Measurements from ENCODE around the gene TUNAR.

Gene TUNAR

DNA sequence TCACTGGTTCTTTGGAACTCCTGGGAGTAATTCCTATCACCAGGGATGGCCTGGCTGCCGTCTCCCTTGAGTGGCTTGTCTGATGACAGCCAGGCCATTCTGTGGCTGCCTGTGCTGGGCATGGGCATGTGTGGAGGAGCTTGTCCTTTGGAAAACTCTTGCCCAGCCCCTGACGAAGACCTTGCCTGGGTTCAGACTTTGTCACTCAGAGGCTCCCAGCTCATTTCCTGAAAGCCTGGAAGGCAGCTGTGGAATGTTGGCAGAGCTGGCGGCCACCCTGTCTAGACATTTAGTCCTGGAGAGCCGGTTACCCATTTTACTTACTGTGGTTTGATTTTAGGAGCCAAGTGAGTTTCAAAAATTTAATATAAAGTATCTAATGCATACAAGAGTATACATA is 34.0 kb downstream of the TUNAR start:
- TF ChIP-seq, protein P1, sequence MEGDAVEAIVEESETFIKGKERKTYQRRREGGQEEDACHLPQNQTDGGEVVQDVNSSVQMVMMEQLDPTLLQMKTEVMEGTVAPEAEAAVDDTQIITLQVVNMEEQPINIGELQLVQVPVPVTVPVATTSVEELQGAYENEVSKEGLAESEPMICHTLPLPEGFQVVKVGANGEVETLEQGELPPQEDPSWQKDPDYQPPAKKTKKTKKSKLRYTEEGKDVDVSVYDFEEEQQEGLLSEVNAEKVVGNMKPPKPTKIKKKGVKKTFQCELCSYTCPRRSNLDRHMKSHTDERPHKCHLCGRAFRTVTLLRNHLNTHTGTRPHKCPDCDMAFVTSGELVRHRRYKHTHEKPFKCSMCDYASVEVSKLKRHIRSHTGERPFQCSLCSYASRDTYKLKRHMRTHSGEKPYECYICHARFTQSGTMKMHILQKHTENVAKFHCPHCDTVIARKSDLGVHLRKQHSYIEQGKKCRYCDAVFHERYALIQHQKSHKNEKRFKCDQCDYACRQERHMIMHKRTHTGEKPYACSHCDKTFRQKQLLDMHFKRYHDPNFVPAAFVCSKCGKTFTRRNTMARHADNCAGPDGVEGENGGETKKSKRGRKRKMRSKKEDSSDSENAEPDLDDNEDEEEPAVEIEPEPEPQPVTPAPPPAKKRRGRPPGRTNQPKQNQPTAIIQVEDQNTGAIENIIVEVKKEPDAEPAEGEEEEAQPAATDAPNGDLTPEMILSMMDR (IDR thresholded peaks at IDR 0.05; ENCODE audit: extremely low read depth, missing control alignments) = no peak
- no peak for DNase-seq (ENCODE audit: low spot score)

GRCh38 chr14:95911456-95911855 is 34.8 kb downstream of the TUNAR start:
- TF ChIP-seq, protein P1 (IDR thresholded peaks at IDR 0.05; ENCODE audit: extremely low read depth, missing control alignments) = no peak
- no peak for DNase-seq (ENCODE audit: low spot score)

DNA sequence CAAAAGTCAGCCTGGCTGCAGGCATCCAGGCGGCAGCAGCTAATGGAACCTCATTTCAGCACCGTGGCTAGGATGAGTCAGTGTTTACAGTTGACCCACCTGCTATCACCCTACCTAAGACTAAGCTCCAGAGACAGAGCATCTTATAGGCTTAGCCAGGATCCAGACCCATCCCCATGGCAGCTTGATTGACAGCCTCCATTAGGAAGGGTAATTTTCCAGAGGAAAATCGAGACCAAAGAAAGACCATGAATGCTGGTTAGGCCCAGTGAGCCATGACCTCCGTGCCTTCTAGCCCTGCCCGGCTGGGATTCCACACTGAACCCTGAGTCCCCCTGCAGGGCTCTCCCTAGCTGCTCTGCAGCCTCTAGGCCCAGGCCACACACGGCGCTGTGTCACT is 38.7 kb downstream of the TUNAR start:
- no peak for DNase-seq (ENCODE audit: low spot score)
- TF ChIP-seq, protein P1 (IDR thresholded peaks at IDR 0.05; ENCODE audit: extremely low read depth, missing control alignments) = no peak

GRCh38 chr14:95918466-95918865 is 41.8 kb downstream of the TUNAR start:
- TF ChIP-seq, protein P1 (IDR thresholded peaks at IDR 0.05; ENCODE audit: extremely low read depth, missing control alignments) = no peak
- no peak for DNase-seq (ENCODE audit: low spot score)

DNA sequence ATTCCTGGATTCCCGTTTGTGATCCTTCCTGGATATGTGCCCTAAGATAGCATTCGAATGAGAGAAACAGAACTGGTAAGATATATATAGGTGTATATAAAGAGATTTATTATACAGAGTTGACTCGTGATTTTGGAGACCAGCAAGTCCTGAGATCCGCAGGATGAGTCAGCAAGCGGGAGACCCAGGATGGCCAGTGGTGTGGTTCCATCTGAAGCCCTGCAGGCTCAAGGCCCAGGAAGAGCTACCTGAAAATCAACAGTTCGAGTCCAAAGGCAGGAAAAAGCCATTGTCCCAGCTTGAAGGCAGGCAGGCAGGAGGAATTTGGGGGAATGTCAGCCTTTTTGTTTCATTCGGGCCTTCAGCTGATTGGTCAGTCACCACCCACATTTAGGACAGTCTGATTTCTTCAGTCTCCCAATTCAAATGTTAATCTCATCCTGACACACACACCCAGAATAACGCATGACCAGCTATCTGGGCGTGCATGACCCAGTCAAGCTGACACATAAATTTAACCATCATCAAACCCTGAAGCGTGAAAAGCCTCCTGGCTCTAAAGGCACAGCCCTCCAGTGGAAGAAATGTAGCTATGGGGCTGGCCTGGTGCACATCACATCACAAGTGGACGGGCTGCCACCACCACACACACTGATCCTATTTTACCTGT is 44.3 kb downstream of the TUNAR start:
- no peak for DNase-seq (ENCODE audit: low spot score)
- TF ChIP-seq, protein P1 (IDR thresholded peaks at IDR 0.05; ENCODE audit: extremely low read depth, missing control alignments) = no peak

DNA sequence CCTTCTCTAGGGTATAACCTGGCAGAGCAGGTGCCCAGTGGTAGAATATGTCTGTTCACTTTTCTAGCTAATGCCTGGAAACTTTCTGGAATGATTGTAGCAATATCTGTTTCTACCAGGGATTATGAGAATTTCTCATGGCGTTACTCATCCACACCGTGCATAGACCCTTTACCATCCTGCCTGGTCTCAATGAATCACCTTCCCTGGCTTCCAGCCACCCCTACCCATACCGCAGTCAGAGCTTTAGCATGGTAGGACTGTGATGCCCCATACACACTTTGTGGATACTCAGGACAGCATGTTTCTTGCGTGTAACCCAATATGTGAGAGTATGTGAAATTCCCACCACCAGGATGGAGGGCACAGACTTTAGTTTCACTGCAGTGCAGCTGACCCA is 45.4 kb downstream of the TUNAR start:
- DNase-seq (ENCODE audit: low spot score) = no peak
- TF ChIP-seq, protein P1 (IDR thresholded peaks at IDR 0.05; ENCODE audit: extremely low read depth, missing control alignments) = no peak

DNA sequence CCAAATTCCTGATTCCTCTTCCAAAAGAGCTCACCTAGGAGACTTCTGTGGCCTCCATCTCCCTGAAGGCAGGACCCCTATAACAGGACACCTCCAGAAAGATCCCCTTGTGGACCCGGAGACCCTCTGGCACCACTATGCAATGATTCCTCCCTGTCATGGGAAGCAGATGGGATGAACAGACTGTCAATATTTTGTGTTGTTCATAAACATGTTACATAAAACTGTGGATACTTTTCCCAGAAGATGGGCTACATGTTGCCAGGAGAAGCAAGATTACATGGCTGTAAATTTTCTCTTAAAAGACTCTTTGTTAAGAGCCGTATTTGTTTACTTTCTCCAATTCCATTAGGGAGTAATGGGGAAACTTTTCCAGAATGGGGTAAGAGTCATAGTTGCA is 52.1 kb downstream of the TUNAR start:
- TF ChIP-seq, protein P1 (IDR thresholded peaks at IDR 0.05; ENCODE audit: extremely low read depth, missing control alignments) = no peak
- DNase-seq (ENCODE audit: low spot score) = no peak

Data from GM20000 (cell line).